SK-N-MC (cell line): ENCODE results near the gene MAPT.

Experiments
- EZH2 ChIP-seq: fragments of 200-600 bp; sonication (generic); IDR thresholded peaks from one replicate; pipeline ENCODE4 v1.6.1; 2017; ENCODE audit warnings: antibody characterized with exemption
- FOXP2 ChIP-seq: optimal IDR thresholded peaks from 2 replicates; pipeline ENCODE3; 2011; ENCODE audit warnings: mild to moderate bottlenecking, moderate library complexity; ENCODE audit not compliant: insufficient read depth; ENCODE audit errors: extremely low read length, control extremely low read depth
- POLR2AphosphoS5 ChIP-seq: IDR thresholded peaks from 2 replicates; pipeline ENCODE4 v1.6.1; 2012; ENCODE audit warnings: mild to moderate bottlenecking, low read depth, low read length, borderline replicate concordance

GRCh38 chr17:45975640-45976295 is 81.4 kb downstream of the MAPT start:
- TF ChIP-seq POLR2AphosphoS5: no peak
- TF ChIP-seq FOXP2: no peak
- no peak for TF ChIP-seq EZH2
